NCI-H187 treated with DMSO at 0.1 percent for 48 hours (cell line): ENCODE results near the gene MKLN1.

ENCODE experiments used
- DNase-seq: peaks from one replicate; lab custom pipeline; 2025; lab: John Stamatoyannopoulos, UW

Gene MKLN1

GRCh38 chr7:131354390-131354789 lies 26.7 kb downstream of the MKLN1 start:
- DNase-seq = no peak

- no peak for DNase-seq
These were observed 28.5 kb downstream of the MKLN1 start for GRCh38 chr7:131355917-131356777.

- DNase-seq = no peak
These were observed 29.7 kb downstream of the MKLN1 start for GRCh38 chr7:131357282-131357880.

GRCh38 chr7:131358636-131359035 lies 31.0 kb downstream of the MKLN1 start:
- no peak for DNase-seq

GRCh38 chr7:131359136-131359776 lies 31.6 kb downstream of the MKLN1 start:
- no peak for DNase-seq

- no peak for DNase-seq
These were observed 36.0 kb downstream of the MKLN1 start for GRCh38 chr7:131363719-131364118.

GRCh38 chr7:131364767-131365344 lies 37.2 kb downstream of the MKLN1 start:
- no peak for DNase-seq

- no peak for DNase-seq
These were observed 38.2 kb downstream of the MKLN1 start for GRCh38 chr7:131365838-131366237.

GRCh38 chr7:131369354-131369753 lies 41.7 kb downstream of the MKLN1 start:
- no peak for DNase-seq

GRCh38 chr7:131370523-131370968 lies 42.9 kb downstream of the MKLN1 start:
- DNase-seq = no peak

- DNase-seq = no peak
These were observed 43.7 kb downstream of the MKLN1 start for GRCh38 chr7:131371411-131371810.

- no peak for DNase-seq
These were observed 44.9 kb downstream of the MKLN1 start for GRCh38 chr7:131372554-131372953.

- no peak for DNase-seq
These were observed 47.1 kb downstream of the MKLN1 start for GRCh38 chr7:131374821-131375220.

GRCh38 chr7:131381069-131381838 lies 53.6 kb downstream of the MKLN1 start:
- no peak for DNase-seq

- no peak for DNase-seq
These were observed 56.0 kb downstream of the MKLN1 start for GRCh38 chr7:131383417-131384285.

GRCh38 chr7:131384286-131384635 lies 56.6 kb downstream of the MKLN1 start:
- DNase-seq = no peak

GRCh38 chr7:131385039-131385605 lies 57.4 kb downstream of the MKLN1 start:
- no peak for DNase-seq

- DNase-seq = no peak
These were observed 60.5 kb downstream of the MKLN1 start for GRCh38 chr7:131388126-131388525.

GRCh38 chr7:131390275-131390674 lies 62.6 kb downstream of the MKLN1 start:
- DNase-seq = no peak

GRCh38 chr7:131391145-131391544 lies 63.5 kb downstream of the MKLN1 start:
- DNase-seq = no peak
